Colon (tissue), 2 donors: ENCODE results near the gene ZSCAN2.

Experiments used
- FAIRE-seq: peaks from 2 replicates; lab custom pipeline; 2012; peaks lifted over from hg19 to GRCh38; lab: Jason Lieb, UNC
- donor health status: control.
- donor health status: control.

ZSCAN2 gene

GRCh38 chr15:84598993-84599392 lies 1.8 kb upstream of the ZSCAN2 start:
- no peak for FAIRE-seq

DNA sequence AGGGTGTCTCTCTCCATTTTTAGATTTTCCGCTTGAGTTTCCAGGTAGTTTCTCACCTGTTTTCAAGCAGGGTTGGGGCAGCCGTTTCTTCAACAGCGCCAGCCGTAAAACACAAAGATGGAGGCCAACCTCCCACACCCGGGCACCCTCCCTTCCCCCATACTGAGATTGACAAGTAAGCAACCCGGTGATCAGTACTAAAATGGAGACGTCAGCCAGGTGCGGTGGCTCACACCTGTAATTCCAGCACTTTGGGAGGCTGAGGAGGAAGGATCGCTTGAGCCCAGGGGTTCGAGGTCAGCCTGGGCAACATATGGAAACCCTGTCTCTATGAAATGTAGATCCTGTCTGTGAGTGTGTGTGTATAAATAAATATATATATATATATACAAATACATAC lies 903 bp upstream of the ZSCAN2 start:
- FAIRE-seq, result no peak

DNA sequence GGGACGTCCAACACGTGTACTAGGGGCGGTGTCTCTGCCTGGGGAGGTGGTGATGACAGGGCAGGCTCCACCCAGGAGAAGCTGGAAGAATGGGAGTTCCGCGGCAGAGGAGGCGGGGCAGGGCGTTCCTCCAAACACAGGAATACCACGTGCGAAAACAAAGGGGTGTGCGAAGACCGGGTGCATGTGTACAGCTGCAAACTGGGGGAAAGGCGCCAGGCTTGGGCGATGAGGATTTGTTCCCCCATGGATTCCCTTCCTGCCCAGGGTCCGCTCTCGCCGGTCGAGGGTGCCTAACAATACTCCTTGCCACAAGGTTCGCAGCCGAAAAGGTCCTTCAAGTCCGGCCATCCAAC lies 500 bp upstream of the ZSCAN2 start:
- no peak for FAIRE-seq

- FAIRE-seq, result no peak
Observed at GRCh38 chr15:84601555-84601838, 688 bp downstream of the ZSCAN2 start.

DNA sequence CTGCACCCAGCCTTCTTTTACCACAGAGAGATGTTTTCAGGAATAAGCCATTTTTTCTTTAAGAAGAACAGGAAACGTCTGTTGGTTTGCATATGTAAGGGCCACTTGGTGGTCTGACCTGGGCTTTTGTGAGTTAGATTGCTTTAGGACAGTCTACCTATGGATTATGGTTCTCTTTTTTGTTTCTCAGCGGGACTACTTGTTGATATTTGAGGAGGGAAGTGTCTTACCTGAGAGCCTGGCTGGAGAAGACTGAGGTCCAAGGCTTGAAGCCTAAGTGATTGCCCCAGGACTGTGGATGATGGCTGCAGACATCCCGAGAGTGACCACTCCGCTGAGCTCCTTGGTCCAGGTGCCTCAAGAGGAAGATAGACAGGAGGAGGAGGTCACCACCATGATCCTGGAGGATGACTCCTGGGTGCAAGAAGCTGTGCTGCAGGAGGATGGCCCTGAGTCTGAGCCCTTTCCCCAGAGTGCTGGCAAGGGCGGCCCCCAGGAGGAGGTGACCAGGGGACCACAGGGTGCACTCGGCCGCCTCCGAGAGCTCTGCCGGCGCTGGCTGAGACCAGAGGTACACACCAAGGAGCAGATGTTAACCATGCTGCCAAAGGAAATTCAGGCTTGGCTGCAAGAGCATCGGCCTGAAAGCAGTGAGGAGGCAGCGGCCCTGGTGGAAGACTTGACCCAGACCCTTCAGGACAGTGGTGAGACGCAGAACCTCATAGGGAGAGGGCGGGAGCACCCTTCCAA lies 3.0 kb downstream of the ZSCAN2 start:
- no peak for FAIRE-seq

GRCh38 chr15:84604826-84605553 lies 4.2 kb downstream of the ZSCAN2 start:
- no peak for FAIRE-seq

GRCh38 chr15:84605554-84605882 lies 4.7 kb downstream of the ZSCAN2 start:
- FAIRE-seq, result no peak

GRCh38 chr15:84606653-84607120 lies 5.9 kb downstream of the ZSCAN2 start:
- no peak for FAIRE-seq

GRCh38 chr15:84608707-84609284 lies 8.0 kb downstream of the ZSCAN2 start:
- no peak for FAIRE-seq

GRCh38 chr15:84609818-84610525 lies 9.2 kb downstream of the ZSCAN2 start:
- FAIRE-seq, result no peak

DNA sequence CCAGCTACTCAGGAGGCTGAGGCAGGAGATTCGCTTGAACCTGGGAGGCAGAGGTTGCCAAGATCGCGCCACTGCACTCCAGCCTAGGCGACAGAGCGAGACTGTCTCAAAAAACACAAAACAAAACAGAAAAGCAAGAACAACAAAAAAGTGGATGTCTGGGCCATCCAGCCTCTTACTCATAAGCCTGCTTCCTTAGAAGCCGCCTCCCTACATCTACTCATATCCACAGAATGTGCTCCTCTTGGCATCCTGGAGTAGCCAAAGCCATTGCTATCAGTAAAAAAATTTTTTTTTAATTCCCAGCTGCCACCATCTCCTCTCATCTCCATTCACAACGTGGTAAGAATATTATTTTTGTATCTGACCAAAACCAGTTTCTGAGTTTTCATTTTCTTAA lies 10.8 kb downstream of the ZSCAN2 start:
- no peak for FAIRE-seq

- FAIRE-seq, result no peak
Observed at GRCh38 chr15:84616235-84616634, 15.4 kb downstream of the ZSCAN2 start.

DNA sequence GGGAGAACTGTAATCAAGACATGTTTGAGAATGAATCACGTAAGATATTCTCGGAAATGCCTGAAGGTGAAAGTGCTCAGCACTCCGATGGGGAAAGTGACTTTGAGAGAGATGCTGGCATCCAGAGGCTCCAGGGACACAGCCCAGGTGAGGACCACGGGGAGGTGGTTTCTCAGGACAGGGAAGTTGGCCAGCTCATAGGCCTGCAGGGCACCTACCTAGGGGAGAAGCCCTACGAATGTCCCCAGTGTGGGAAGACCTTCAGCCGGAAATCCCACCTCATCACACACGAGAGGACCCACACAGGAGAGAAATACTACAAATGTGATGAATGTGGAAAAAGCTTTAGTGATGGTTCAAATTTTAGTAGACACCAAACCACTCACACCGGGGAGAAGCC lies 19.8 kb downstream of the ZSCAN2 start:
- no peak for FAIRE-seq

- FAIRE-seq, result no peak
Observed at GRCh38 chr15:84621358-84621979, 20.7 kb downstream of the ZSCAN2 start.

DNA sequence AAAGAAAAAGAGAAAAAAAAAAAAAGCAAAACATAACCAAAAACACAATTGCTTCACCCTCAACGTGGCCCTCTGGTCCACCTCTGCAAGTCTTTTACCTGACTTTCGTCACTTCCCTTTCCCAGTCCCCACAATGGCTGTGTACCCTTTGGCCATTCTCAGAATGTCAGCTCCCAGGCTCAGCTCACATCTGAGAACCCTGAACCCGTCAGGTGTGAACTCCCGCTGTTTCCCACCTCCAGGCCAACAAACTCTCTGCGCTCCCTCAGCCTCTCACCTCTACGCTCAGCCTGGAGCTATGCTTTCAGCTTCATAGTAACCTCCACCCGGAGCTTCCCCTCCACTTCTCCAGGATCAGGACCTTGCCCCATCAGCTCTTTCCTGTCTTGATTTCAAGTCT lies 23.6 kb downstream of the ZSCAN2 start:
- no peak for FAIRE-seq

DNA sequence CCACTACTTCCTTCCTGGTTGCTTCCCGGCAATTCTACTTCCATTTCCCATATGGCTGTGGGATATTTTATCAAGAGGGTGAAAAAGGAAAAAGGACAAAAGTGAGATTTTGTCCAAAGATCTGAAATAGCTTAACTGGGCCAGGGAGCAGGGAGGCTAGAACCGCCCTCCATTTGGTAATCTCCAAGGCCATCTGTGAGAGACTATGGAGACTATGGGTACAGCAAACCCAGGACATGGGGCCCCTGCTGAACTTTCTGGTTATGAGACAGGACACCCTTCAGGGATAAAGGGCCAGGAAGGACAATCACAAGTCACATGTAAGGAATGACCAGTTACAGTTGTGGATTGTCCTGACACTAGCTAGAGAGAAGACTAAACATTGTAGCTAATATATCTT lies 24.3 kb downstream of the ZSCAN2 start:
- FAIRE-seq, result no peak

DNA sequence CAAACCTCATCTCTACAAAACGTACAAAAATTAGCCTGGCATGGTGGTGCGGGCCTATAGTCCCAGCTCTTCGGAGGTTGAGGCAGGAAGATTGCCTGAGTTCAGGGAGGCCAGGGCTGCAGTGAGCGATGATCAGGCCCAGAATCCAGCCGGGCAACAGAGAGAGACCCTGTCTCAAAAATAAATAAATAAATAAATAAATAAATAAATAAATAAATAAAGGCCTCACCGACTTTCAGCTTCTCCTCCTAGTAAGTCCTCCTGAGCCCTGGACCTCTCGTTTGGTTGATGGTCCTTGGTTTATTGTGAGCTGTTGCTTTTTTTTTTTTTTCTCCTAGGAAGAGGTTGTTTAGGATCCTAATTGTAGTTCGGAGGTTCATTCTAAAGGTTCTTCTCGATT lies 28.2 kb downstream of the ZSCAN2 start:
- no peak for FAIRE-seq

GRCh38 chr15:84631706-84632272 lies 31.0 kb downstream of the ZSCAN2 start:
- no peak for FAIRE-seq

DNA sequence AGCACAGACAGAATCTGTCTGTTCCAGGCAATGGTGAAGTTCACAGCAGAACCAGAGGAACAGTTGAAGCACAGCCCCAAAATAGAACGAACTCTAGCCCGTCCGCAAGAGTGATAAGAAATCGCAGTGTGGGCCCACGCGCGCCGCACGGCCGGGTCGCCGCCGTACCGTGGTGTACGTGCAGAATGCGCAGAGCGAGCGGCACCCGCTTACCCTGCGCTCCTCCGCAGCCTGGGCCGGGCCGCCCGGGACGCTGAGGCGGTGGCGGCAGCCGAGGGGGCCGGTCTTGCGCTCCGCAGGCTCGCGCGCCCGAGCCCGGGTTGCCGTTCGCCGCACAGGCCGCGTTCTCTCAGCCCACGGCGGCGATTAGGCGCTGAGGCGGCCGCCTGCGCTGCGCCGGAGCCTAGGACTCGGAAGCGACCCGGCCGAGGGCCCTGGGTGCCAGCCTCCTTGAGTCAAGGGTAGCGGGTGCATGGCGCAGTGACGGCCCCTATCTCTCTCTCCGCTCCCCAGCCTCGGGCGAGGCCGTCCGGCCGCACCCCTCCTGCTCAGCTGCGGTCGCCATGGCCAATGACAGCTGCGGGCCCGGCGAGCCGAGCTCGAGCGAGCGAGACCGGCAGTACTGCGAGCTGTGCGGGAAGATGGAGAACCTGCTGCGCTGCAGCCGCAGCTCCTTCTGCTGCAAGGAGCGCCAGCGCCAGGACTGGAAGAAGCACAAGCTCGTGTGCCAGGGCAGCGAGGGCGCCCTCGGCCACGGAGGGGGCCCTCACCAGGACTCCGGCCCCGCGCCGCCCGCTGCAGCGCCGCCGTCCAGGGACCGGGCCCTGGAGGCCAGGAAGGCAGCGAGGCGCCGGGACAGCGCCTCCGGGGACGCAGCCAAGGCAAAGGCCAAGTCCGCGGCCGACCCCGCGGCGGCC lies 32.8 kb downstream of the ZSCAN2 start:
- no peak for FAIRE-seq

DNA sequence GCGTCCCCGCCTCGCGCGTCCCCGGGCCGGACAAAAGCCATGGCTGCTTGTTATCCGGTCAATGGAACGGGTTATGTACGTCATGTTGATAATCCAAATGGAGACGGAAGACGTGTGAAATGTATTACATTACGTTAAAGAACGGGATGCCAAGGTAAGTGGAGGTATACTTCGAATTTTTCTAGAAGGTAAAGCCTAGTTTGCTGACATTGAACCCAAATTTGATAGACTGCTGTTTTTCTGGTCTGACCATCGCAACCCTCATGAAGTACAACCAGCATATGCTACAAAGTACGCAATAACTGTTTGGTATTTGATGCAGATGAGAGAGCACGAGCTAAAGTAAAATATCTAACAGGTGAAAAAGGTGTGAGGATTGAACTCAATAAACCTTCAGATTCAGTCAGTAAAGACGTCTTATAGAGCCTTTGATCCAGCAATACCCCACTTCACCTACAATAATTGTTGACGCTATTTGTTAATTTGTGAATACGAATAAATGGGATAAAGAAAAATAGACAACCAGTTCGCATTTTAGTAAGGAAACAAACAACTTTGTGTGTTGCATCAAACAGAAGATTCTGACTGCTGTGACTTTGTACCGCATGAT lies 33.5 kb downstream of the ZSCAN2 start:
- no peak for FAIRE-seq

GRCh38 chr15:84638103-84638502 lies 37.3 kb downstream of the ZSCAN2 start:
- FAIRE-seq, result no peak
